ENCODE data around the gene MUC13.
"Not testable (repeated sequence)": the region's sequence is repeated elsewhere in the genome, so short reads cannot be mapped to it uniquely, and the experiment has no call there.

MUC13 gene

GRCh38 chr3:124934577-124934976, at the start of gene MUC13:
MUC13 (minus strand) TSS chr3:124934751; CDS start chr3:124934712, 39 bp downstream.
- no peak for DNase-seq

GRCh38 chr3:124982855-124983254, 48.3 kb upstream of the MUC13 start:
- no peak for DNase-seq

- no peak for DNase-seq
Observed at GRCh38 chr3:124981472-124981871, 46.9 kb upstream of the MUC13 start.

GRCh38 chr3:124978627-124979026, 44.1 kb upstream of the MUC13 start:
- DNase-seq = no peak

- no peak for DNase-seq
Observed at GRCh38 chr3:124976383-124976782, 41.8 kb upstream of the MUC13 start.

- no peak for DNase-seq
Observed at GRCh38 chr3:124974691-124975090, 40.1 kb upstream of the MUC13 start.

- DNase-seq = no peak
Observed at GRCh38 chr3:124973290-124973689, 38.7 kb upstream of the MUC13 start.

GRCh38 chr3:124972457-124972856, 37.9 kb upstream of the MUC13 start:
- no peak for DNase-seq

- no peak for DNase-seq
Observed at GRCh38 chr3:124969963-124970722, 35.6 kb upstream of the MUC13 start.

GRCh38 chr3:124969190-124969589, 34.6 kb upstream of the MUC13 start:
- no peak for DNase-seq

- no peak for DNase-seq
Observed at GRCh38 chr3:124967964-124968363, 33.4 kb upstream of the MUC13 start.

- no peak for DNase-seq
Observed at GRCh38 chr3:124966521-124967445, 32.2 kb upstream of the MUC13 start.

- no peak for DNase-seq
Observed at GRCh38 chr3:124965413-124965812, 30.9 kb upstream of the MUC13 start.

- no peak for DNase-seq
Observed at GRCh38 chr3:124964387-124964786, 29.8 kb upstream of the MUC13 start.

- DNase-seq = no peak
Observed at GRCh38 chr3:124963755-124964154, 29.2 kb upstream of the MUC13 start.

GRCh38 chr3:124962403-124962940, 27.9 kb upstream of the MUC13 start:
- no peak for DNase-seq

GRCh38 chr3:124960698-124961097, 26.1 kb upstream of the MUC13 start:
- no peak for DNase-seq

GRCh38 chr3:124960105-124960504, 25.6 kb upstream of the MUC13 start:
- no peak for DNase-seq

GRCh38 chr3:124957951-124958350, 23.4 kb upstream of the MUC13 start:
- not testable (repeated sequence) for DNase-seq

GRCh38 chr3:124952282-124952855, 17.8 kb upstream of the MUC13 start:
- DNase-seq = no peak

- DNase-seq = no peak
Observed at GRCh38 chr3:124951511-124952281, 17.1 kb upstream of the MUC13 start.

GRCh38 chr3:124950026-124950425, 15.5 kb upstream of the MUC13 start:
- no peak for DNase-seq

- DNase-seq = no peak
Observed at GRCh38 chr3:124942613-124943012, 8.1 kb upstream of the MUC13 start.

All from stimulated activated CD4-positive, alpha-beta T cell treated with anti-CD3 and anti-CD28 coated beads, Interleukin-15, amount 100 ng/mL, for 24 hours (primary cell).